HepG2 (cell line): ENCODE data around the gene COG5. TPM values are rescaled to one million over a fixed set of nuclear protein-coding genes. Genes with fewer than 3 reads are reported as not detected.

Experiments
- ATAC-seq: fragments of 200-7000 bp; cut with Tn5 transposase; 3 replicates; pipeline ENCODE4 v1.9.1; 2020; ENCODE audit warnings: mild to moderate bottlenecking, moderate library complexity
- BruUV-seq: library from RNA; stranded (reverse); fragments of 400-500 nt; replicated peaks from 2 replicates; lab custom pipeline; 2021; lab: Mats Ljungman, UMichigan
- CTCF ChIA-PET: fragments of 300-600 bp; formaldehyde crosslinking; extraction: SDS; loops from one replicate; lab custom pipeline; 2021; ENCODE audit warnings: low total read pairs, inconsistent platforms, low intra/inter-chr PET ratio; lab: Yijun Ruan, JAX
- POLR2A ChIA-PET: fragments of 350-600 bp; sonication (Branson Sonifier 250); formaldehyde crosslinking; loops from one replicate; lab custom pipeline; 2020; ENCODE audit warnings: antibody characterized with exemption, inconsistent platforms; lab: Yijun Ruan, JAX
- DNase-seq: peaks from one replicate; pipeline ENCODE4 v3.0.0-alpha.2; 2015; ENCODE audit warnings: low spot score
- FAIRE-seq: peaks from 3 replicates; lab custom pipeline; 2011; peaks lifted over from hg19 to GRCh38; lab: Jason Lieb, UNC
- H2AFZ ChIP-seq: one replicate; pipeline ENCODE4 v1.6.1; 2011; ENCODE audit warnings: low read length, inconsistent platforms
- H3K27ac ChIP-seq: fragments of 300-600 bp; 3 replicates; pipeline ENCODE4 v1.8.0; 2011; ENCODE audit warnings: mixed run types, mild to moderate bottlenecking, mixed read lengths, low read length, inconsistent platforms; ENCODE audit not compliant: insufficient read depth; ENCODE audit errors: extremely low read length
- H3K27me3 ChIP-seq, 2 experiments: fragments of 200-600 bp in 1 of 2; 2 replicates in 1 of 2; 3 replicates in 1 of 2; pipeline versions ENCODE4 v1.6.0 to v1.8.0; 2011; ENCODE audit warnings: low read length in 2 of 2, mild to moderate bottlenecking in 2 of 2, moderate library complexity in 2 of 2, inconsistent platforms in 1 of 2; ENCODE audit not compliant: insufficient read depth in 2 of 2, control insufficient read depth in 1 of 2
- H3K36me3 ChIP-seq, 2 experiments: fragments of 200-600 bp in 1 of 2; replicated peaks in 1 of 2; 2 replicates in 1 of 2; 3 replicates in 1 of 2; pipeline versions ENCODE4 v1.5.1 to v1.8.0; 2011; ENCODE audit warnings: low read length in 2 of 2, inconsistent platforms in 1 of 2; ENCODE audit not compliant: insufficient read depth in 2 of 2, control insufficient read depth in 1 of 2
- H3K4me1 ChIP-seq: 2 replicates; pipeline ENCODE4 v1.5.1; 2012; ENCODE audit warnings: low read length, inconsistent platforms; ENCODE audit not compliant: insufficient read depth
- H3K4me2 ChIP-seq: 2 replicates; pipeline ENCODE4 v1.6.0; 2011; ENCODE audit warnings: low read depth, low read length, inconsistent platforms
- H3K4me3 ChIP-seq, 3 experiments: fragments of 200-600 bp in 1 of 3; sonication (generic), shearing (Covaris generic) in 1 of 3; replicated peaks in 1 of 3; 2 replicates each; pipeline ENCODE4 v1.5.1; 2011 to 2016; ENCODE audit warnings: low read length in 3 of 3, inconsistent platforms in 2 of 3, low read depth in 2 of 3, mild to moderate bottlenecking in 2 of 3, control low read depth in 1 of 3, mixed read lengths in 1 of 3; ENCODE audit not compliant: insufficient read depth in 1 of 3
- H3K79me2 ChIP-seq: one replicate; pipeline ENCODE4 v1.6.1; 2011; ENCODE audit warnings: low read length, inconsistent platforms; ENCODE audit not compliant: insufficient read depth
- H3K9ac ChIP-seq: 2 replicates; pipeline ENCODE4 v1.6.0; 2011; ENCODE audit warnings: mild to moderate bottlenecking, low read depth, low read length, inconsistent platforms; ENCODE audit not compliant: insufficient read depth
- H3K9me3 ChIP-seq: 2 replicates; pipeline ENCODE4 v1.5.1; 2012; ENCODE audit warnings: mild to moderate bottlenecking, low read length
- H4K20me1 ChIP-seq: 2 replicates; pipeline ENCODE4 v1.6.0; 2011; ENCODE audit warnings: inconsistent platforms, mild to moderate bottlenecking, low read length, moderate library complexity; ENCODE audit not compliant: insufficient read depth
- ASH2L ChIP-seq: fragments of 300-600, 200-600 bp; sonication (generic); IDR thresholded peaks from 2 replicates; pipeline ENCODE4 v1.7.0; 2017; ENCODE audit warnings: low read depth, mild to moderate bottlenecking, moderate library complexity, mixed read lengths, low read length; ENCODE audit not compliant: insufficient read length
- BHLHE40 ChIP-seq: IDR thresholded peaks from 2 replicates; pipeline ENCODE4 v1.6.1; 2011; ENCODE audit warnings: low read length, improper control_type of control experiment
- HDAC1 ChIP-seq: sonication (generic); formaldehyde crosslinking; IDR thresholded peaks from 2 replicates; pipeline ENCODE4 v1.5.1; 2020; ENCODE audit warnings: mild to moderate bottlenecking, missing genetic modification reagents
- HNRNPLL ChIP-seq: fragments of 200-400 bp; formaldehyde crosslinking; IDR thresholded peaks from 2 replicates; pipeline ENCODE4 v1.6.1; 2017; ENCODE audit warnings: mild to moderate bottlenecking, low read depth, low read length; ENCODE audit not compliant: poor library complexity, severe bottlenecking
- MED8 ChIP-seq: sonication (generic); formaldehyde crosslinking; IDR thresholded peaks from 2 replicates; pipeline ENCODE4 v1.8.1; 2023; ENCODE audit warnings: mild to moderate bottlenecking, missing genetic modification reagents; ENCODE audit not compliant: insufficient replicate concordance
- MIER2 ChIP-seq: IDR thresholded peaks from 2 replicates; pipeline ENCODE4 v1.6.1; 2016; ENCODE audit warnings: missing biosample characterization, missing genetic modification reagents
- SMAD1 ChIP-seq: sonication (generic); formaldehyde crosslinking; IDR thresholded peaks from 2 replicates; pipeline ENCODE4 v1.4.0; 2020; ENCODE audit warnings: missing genetic modification reagents, low read depth, mild to moderate bottlenecking, borderline replicate concordance
- SPEN ChIP-seq: sonication (generic); formaldehyde crosslinking; IDR thresholded peaks from 2 replicates; pipeline ENCODE4 v1.5.1; 2020; ENCODE audit warnings: low read depth, mild to moderate bottlenecking, missing genetic modification reagents
- STAG1 ChIP-seq: sonication (generic); formaldehyde crosslinking; IDR thresholded peaks from 2 replicates; pipeline ENCODE4 v1.4.0; 2020; ENCODE audit warnings: missing genetic modification reagents
- TEAD2 ChIP-seq: sonication (generic); formaldehyde crosslinking; IDR thresholded peaks from 2 replicates; pipeline ENCODE4 v1.9.0; 2021; ENCODE audit warnings: missing genetic modification reagents
- USF2 ChIP-seq, 2 experiments: sonication (generic) in 1 of 2; formaldehyde crosslinking in 1 of 2; IDR thresholded peaks; 2 replicates each; pipeline versions ENCODE4 v1.5.1 to v1.6.1; 2011 to 2020; ENCODE audit warnings: borderline replicate concordance in 1 of 2, low read depth in 1 of 2, low read length in 1 of 2, mild to moderate bottlenecking in 1 of 2, missing genetic modification reagents in 1 of 2, moderate library complexity in 1 of 2
- ZFP36 ChIP-seq: fragments of 150-350 bp; IDR thresholded peaks from 2 replicates; pipeline ENCODE4 v1.6.1; 2018; ENCODE audit warnings: borderline replicate concordance, low read length, low read depth; ENCODE audit not compliant: partially characterized antibody
- ZFP36L2 ChIP-seq: sonication (generic); formaldehyde crosslinking; IDR thresholded peaks from 2 replicates; pipeline ENCODE4 v1.4.0; 2020; ENCODE audit warnings: missing genetic modification reagents
- ZNF205 ChIP-seq: IDR thresholded peaks from 2 replicates; pipeline ENCODE4 v1.6.1; 2018; ENCODE audit warnings: missing biosample characterization, missing genetic modification reagents
- ZNF317 ChIP-seq: sonication (generic); formaldehyde crosslinking; IDR thresholded peaks from 2 replicates; pipeline ENCODE4 v1.5.0; 2020; ENCODE audit warnings: mild to moderate bottlenecking, missing genetic modification reagents
- ZNF557 ChIP-seq: sonication (generic); formaldehyde crosslinking; IDR thresholded peaks from 2 replicates; pipeline ENCODE4 v1.4.0; 2020; ENCODE audit warnings: missing genetic modification reagents
- ZNF598 ChIP-seq: sonication (generic); formaldehyde crosslinking; IDR thresholded peaks from 2 replicates; pipeline ENCODE4 v1.5.1; 2020; ENCODE audit warnings: mild to moderate bottlenecking, missing genetic modification reagents, borderline replicate concordance
- ZNF761 ChIP-seq: sonication (generic); formaldehyde crosslinking; conservative IDR thresholded peaks from 2 replicates; pipeline ENCODE4 v1.4.0; 2020; ENCODE audit warnings: mild to moderate bottlenecking, missing genetic modification reagents
- ZSCAN21 ChIP-seq: sonication (generic); formaldehyde crosslinking; IDR thresholded peaks from 2 replicates; pipeline ENCODE4 v1.8.0; 2022; ENCODE audit warnings: mild to moderate bottlenecking, missing genetic modification reagents, moderate library complexity, borderline replicate concordance
- WGBS: methylation state at CpG from one replicate; pipeline ENCODE4 v1.1.6; 2017; ENCODE audit warnings: low lambda C conversion rate; 5-methylcytosine and 5-hydroxymethylcytosine counted together
- in situ Hi-C: cut with HindIII; loops from 2 replicates; pipeline ENCODE4 v1.10.0; 2017; ENCODE audit warnings: low pct_unique_long_range_greater_than_20kb; ENCODE audit not compliant: extremely low pct_ligation_motif_present
- intact Hi-C: fragments of 100-400 bp; cut with micrococcal nuclease; formaldehyde crosslinking; loops from one replicate; pipeline ENCODE4 v1.10.0; 2022; ENCODE audit not compliant: unreplicated experiment
- polyA plus RNA-seq, 8 experiments: library from polyadenylated mRNA; depleted of rRNA in 3 of 8; stranded (reverse) in 7 of 8; unstranded in 1 of 8; fragments of >200 nt; fragmentation: Illumina TruSeq in 4 of 8; extraction: Trizol in 4 of 8; gene quantifications; 2 replicates each; pipeline versions ENCODE4 v1.2.1 to v1.2.3, GENCODE V29; 2011 to 2016; ENCODE audit warnings: low read depth in 4 of 8, missing spikeins in 1 of 8, mixed read lengths in 1 of 8; ENCODE audit not compliant: insufficient read depth in 1 of 8
- total RNA-seq, 5 experiments: library from RNA; depleted of rRNA; stranded (reverse); fragments of >200 nt; fragmentation: Illumina TruSeq; extraction: Trizol; gene quantifications; 2 replicates each; pipeline ENCODE4 v1.2.3, GENCODE V29; 2016; ENCODE audit warnings: low read depth in 1 of 5
- TF ChIP-seq, protein P1 (sequence below): sonication (generic); formaldehyde crosslinking; IDR thresholded peaks from 2 replicates; pipeline ENCODE4 v1.8.1; 2023; ENCODE audit warnings: missing genetic modification reagents, mild to moderate bottlenecking, borderline replicate concordance

Gene COG5
- total and polyA plus RNA-seq, 2 of the 13 experiments (the other 11 are each of a cell fraction or from before 2014, with no cell fraction given) = 20.4 to 31.3 TPM

DNA sequence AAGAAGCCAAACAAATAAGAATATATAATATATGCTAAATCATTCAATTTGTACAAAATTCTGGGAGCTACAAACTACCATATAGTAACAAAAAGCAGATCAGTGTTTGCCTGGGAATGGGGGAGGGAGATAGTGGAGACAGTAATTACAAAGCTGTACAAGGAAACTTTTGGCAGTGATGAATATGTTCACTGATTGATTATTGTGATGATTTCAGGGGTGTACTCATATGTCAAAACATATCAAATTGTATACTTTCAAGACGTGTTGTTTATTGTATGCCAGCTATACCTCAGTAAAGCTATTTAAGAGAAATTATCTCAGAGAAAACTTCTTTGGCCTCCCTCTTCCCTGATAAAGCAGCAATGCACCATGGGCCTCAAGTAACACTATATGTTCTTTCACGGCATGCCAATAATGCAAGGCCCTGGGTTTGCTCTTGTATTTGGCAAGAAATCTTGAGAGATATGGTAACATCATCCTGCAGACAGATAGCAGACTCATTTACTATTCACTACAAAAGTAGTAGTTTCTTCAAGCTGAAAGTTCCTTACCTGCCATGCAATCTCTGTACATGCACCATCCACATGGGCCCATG, 261.4 kb downstream of the COG5 start:
- Histone ChIP-seq H4K20me1 (no peaks in the 10 kb centered on the region), H3K9me3 (no peaks in the 10 kb centered on the region), H3K27me3 (no peaks in the 10 kb centered on the region), H3K4me3 (no peak overlapping the region), H3K27ac (no peak overlapping the region), H2AFZ (no peak overlapping the region), H3K79me2 (no peaks in the 10 kb centered on the region), H3K9ac (no peak overlapping the region), H3K4me2 (no peak overlapping the region), H3K36me3 (0 out of 5 replicates have a peak, but pooled peaks cover 0 to 4% of the 10 kb centered on the region in 2 experiments), H3K4me1 (no peaks in the 10 kb centered on the region)
- CTCF ChIA-PET = no interaction called here
- in situ Hi-C loops (no loop called here), intact Hi-C loops (no loop called here)
- TF ChIP-seq ZNF598 (CRISPR knock-in tag) (no peak), MED8 (no peak), STAG1 (CRISPR knock-in tag) (no peak), ZNF761 (CRISPR knock-in tag) (no peak), HDAC1 (CRISPR knock-in tag) (no peak), ASH2L (no peak), HNRNPLL (no peak), ZFP36L2 (no peak), TEAD2 (CRISPR knock-in tag) (no peak), USF2 (IDR thresholded peaks at IDR 0.05; ENCODE audit: low read depth, low read length) (no peak), USF2 (CRISPR knock-in tag; IDR thresholded peaks at IDR 0.05; ENCODE audit: borderline replicate concordance) (no peak), ZSCAN21 (CRISPR knock-in tag) (no peak), ZNF557 (CRISPR knock-in tag) (no peak), ZFP36 (no peak), ZNF205 (CRISPR knock-in tag) (no peak), MIER2 (CRISPR knock-in tag) (no peak), ZNF317 (CRISPR knock-in tag) (no peak), BHLHE40 (no peak), SPEN (CRISPR knock-in tag) (no peak), SMAD1 (CRISPR knock-in tag) (no peak)
- TF ChIP-seq, protein P1, sequence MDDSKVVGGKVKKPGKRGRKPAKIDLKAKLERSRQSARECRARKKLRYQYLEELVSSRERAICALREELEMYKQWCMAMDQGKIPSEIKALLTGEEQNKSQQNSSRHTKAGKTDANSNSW (CRISPR knock-in tag) = no peak
- FAIRE-seq (no peak), DNase-seq (no peak), ATAC-seq (no peak)
- 96% methylated on average over 2 of the region's 2 CpGs for WGBS
- POLR2A ChIA-PET = no interaction called here
- BruUV-seq = no TSS peak
